ENCODE data around the gene GALNT16. TPM values are rescaled to one million over a fixed set of nuclear protein-coding genes. Genes with fewer than 3 reads are reported as not detected.

The GALNT16 gene
- total and polyA plus RNA-seq, 2 of the 8 experiments (the other 6 are each of a cell fraction or from before 2014, with no cell fraction given): 5.4 to 6.3 TPM

DNA sequence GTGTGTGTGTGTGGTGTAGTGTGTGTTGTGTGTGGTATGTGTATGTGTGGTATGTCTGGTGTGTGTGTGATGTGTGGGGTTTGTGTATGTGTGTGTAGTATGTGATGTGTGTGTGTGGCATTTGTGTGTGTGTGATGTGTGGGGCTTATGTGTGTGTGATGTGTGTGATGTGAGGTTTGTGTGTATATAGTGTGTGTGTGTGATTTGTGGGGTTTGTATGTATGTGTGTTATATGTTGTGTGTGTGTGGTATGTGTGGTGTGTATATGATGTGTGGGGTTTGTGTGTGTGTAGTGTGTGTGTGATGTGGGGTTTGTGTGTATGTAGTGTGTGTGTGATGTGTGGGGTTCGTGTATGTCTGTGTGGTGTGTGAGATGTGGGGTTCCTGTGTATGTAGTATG is 9.4 kb downstream of the GALNT16 start (continued):
- TF ChIP-seq, protein P1, sequence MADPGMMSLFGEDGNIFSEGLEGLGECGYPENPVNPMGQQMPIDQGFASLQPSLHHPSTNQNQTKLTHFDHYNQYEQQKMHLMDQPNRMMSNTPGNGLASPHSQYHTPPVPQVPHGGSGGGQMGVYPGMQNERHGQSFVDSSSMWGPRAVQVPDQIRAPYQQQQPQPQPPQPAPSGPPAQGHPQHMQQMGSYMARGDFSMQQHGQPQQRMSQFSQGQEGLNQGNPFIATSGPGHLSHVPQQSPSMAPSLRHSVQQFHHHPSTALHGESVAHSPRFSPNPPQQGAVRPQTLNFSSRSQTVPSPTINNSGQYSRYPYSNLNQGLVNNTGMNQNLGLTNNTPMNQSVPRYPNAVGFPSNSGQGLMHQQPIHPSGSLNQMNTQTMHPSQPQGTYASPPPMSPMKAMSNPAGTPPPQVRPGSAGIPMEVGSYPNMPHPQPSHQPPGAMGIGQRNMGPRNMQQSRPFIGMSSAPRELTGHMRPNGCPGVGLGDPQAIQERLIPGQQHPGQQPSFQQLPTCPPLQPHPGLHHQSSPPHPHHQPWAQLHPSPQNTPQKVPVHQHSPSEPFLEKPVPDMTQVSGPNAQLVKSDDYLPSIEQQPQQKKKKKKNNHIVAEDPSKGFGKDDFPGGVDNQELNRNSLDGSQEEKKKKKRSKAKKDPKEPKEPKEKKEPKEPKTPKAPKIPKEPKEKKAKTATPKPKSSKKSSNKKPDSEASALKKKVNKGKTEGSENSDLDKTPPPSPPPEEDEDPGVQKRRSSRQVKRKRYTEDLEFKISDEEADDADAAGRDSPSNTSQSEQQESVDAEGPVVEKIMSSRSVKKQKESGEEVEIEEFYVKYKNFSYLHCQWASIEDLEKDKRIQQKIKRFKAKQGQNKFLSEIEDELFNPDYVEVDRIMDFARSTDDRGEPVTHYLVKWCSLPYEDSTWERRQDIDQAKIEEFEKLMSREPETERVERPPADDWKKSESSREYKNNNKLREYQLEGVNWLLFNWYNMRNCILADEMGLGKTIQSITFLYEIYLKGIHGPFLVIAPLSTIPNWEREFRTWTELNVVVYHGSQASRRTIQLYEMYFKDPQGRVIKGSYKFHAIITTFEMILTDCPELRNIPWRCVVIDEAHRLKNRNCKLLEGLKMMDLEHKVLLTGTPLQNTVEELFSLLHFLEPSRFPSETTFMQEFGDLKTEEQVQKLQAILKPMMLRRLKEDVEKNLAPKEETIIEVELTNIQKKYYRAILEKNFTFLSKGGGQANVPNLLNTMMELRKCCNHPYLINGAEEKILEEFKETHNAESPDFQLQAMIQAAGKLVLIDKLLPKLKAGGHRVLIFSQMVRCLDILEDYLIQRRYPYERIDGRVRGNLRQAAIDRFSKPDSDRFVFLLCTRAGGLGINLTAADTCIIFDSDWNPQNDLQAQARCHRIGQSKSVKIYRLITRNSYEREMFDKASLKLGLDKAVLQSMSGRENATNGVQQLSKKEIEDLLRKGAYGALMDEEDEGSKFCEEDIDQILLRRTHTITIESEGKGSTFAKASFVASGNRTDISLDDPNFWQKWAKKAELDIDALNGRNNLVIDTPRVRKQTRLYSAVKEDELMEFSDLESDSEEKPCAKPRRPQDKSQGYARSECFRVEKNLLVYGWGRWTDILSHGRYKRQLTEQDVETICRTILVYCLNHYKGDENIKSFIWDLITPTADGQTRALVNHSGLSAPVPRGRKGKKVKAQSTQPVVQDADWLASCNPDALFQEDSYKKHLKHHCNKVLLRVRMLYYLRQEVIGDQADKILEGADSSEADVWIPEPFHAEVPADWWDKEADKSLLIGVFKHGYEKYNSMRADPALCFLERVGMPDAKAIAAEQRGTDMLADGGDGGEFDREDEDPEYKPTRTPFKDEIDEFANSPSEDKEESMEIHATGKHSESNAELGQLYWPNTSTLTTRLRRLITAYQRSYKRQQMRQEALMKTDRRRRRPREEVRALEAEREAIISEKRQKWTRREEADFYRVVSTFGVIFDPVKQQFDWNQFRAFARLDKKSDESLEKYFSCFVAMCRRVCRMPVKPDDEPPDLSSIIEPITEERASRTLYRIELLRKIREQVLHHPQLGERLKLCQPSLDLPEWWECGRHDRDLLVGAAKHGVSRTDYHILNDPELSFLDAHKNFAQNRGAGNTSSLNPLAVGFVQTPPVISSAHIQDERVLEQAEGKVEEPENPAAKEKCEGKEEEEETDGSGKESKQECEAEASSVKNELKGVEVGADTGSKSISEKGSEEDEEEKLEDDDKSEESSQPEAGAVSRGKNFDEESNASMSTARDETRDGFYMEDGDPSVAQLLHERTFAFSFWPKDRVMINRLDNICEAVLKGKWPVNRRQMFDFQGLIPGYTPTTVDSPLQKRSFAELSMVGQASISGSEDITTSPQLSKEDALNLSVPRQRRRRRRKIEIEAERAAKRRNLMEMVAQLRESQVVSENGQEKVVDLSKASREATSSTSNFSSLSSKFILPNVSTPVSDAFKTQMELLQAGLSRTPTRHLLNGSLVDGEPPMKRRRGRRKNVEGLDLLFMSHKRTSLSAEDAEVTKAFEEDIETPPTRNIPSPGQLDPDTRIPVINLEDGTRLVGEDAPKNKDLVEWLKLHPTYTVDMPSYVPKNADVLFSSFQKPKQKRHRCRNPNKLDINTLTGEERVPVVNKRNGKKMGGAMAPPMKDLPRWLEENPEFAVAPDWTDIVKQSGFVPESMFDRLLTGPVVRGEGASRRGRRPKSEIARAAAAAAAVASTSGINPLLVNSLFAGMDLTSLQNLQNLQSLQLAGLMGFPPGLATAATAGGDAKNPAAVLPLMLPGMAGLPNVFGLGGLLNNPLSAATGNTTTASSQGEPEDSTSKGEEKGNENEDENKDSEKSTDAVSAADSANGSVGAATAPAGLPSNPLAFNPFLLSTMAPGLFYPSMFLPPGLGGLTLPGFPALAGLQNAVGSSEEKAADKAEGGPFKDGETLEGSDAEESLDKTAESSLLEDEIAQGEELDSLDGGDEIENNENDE (IDR thresholded peaks at IDR 0.05; ENCODE audit: insufficient replicate concordance, low read length): no peak
- TF ChIP-seq, protein P2, sequence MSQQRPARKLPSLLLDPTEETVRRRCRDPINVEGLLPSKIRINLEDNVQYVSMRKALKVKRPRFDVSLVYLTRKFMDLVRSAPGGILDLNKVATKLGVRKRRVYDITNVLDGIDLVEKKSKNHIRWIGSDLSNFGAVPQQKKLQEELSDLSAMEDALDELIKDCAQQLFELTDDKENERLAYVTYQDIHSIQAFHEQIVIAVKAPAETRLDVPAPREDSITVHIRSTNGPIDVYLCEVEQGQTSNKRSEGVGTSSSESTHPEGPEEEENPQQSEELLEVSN (IDR thresholded peaks at IDR 0.05): no peak
- TF ChIP-seq, protein P3, sequence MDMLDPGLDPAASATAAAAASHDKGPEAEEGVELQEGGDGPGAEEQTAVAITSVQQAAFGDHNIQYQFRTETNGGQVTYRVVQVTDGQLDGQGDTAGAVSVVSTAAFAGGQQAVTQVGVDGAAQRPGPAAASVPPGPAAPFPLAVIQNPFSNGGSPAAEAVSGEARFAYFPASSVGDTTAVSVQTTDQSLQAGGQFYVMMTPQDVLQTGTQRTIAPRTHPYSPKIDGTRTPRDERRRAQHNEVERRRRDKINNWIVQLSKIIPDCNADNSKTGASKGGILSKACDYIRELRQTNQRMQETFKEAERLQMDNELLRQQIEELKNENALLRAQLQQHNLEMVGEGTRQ (IDR thresholded peaks at IDR 0.05; ENCODE audit: low read length): no peak
- TF ChIP-seq GABPA (IDR thresholded peaks at IDR 0.05; ENCODE audit: borderline replicate concordance, insufficient read depth, low read length) (no peak), EZH2 (IDR thresholded peaks at IDR 0.05; ENCODE audit: low read depth, low read length, severe bottlenecking) (no peak), CHD1 (IDR thresholded peaks at IDR 0.05; ENCODE audit: low read depth, low read length) (no peak), CTBP2 (IDR thresholded peaks at IDR 0.05; ENCODE audit: borderline replicate concordance, insufficient read depth, insufficient read length, low read length) (no peak), CBX8 (IDR thresholded peaks at IDR 0.05; ENCODE audit: borderline replicate concordance, low read depth, low read length) (no peak), SP2 (IDR thresholded peaks at IDR 0.05; ENCODE audit: low read length) (no peak), MAFK (IDR thresholded peaks at IDR 0.05; ENCODE audit: low read depth, low read length) (no peak)

All from H1 (cell line).